BJ (cell line): ENCODE results near the gene SEMA3B. TPM values are rescaled to one million over a fixed set of nuclear protein-coding genes. Genes with fewer than 3 reads are reported as not detected.

Source experiments
- CTCF ChIA-PET: fragments of 350-600 bp; formaldehyde crosslinking; extraction: SDS; loops from one replicate; lab custom pipeline; 2021; ENCODE audit warnings: antibody characterized with exemption, inconsistent platforms; lab: Yijun Ruan, JAX
- POLR2A ChIA-PET: fragments of 300-600 bp; sonication (Branson Sonifier 250); formaldehyde crosslinking; extraction: SDS; loops from one replicate; lab custom pipeline; 2021; ENCODE audit warnings: antibody characterized with exemption; lab: Charles Lee
- DNase-seq: peaks from one replicate; pipeline ENCODE4 v3.0.0-alpha.2; 2011; ENCODE audit warnings: low read depth
- H3K27me3 ChIP-seq: 2 replicates; pipeline ENCODE4 v1.6.0; 2011; ENCODE audit warnings: low read length; ENCODE audit not compliant: control insufficient read depth, insufficient read depth
- H3K36me3 ChIP-seq: 2 replicates; pipeline ENCODE4 v1.5.1; 2011; ENCODE audit warnings: low read length; ENCODE audit not compliant: control insufficient read depth, insufficient read depth
- H3K4me3 ChIP-seq: 2 replicates; pipeline ENCODE4 v1.5.1; 2011; ENCODE audit warnings: low read depth, mild to moderate bottlenecking, control low read depth, low read length
- polyA plus RNA-seq: library from polyadenylated mRNA; depleted of rRNA; stranded (reverse); fragments of >200 nt; gene quantifications from 2 replicates; pipeline ENCODE4 v1.2.3, GENCODE V29; 2011
- TF ChIP-seq, protein P1 (sequence below): IDR thresholded peaks from 2 replicates; pipeline ENCODE4 v1.5.1; 2011; ENCODE audit warnings: low read depth, mild to moderate bottlenecking, control low read depth, inconsistent platforms, low read length, moderate library complexity; ENCODE audit not compliant: insufficient read depth

The SEMA3B gene
- polyA plus RNA-seq, 1 experiment: 59.0 TPM

DNA sequence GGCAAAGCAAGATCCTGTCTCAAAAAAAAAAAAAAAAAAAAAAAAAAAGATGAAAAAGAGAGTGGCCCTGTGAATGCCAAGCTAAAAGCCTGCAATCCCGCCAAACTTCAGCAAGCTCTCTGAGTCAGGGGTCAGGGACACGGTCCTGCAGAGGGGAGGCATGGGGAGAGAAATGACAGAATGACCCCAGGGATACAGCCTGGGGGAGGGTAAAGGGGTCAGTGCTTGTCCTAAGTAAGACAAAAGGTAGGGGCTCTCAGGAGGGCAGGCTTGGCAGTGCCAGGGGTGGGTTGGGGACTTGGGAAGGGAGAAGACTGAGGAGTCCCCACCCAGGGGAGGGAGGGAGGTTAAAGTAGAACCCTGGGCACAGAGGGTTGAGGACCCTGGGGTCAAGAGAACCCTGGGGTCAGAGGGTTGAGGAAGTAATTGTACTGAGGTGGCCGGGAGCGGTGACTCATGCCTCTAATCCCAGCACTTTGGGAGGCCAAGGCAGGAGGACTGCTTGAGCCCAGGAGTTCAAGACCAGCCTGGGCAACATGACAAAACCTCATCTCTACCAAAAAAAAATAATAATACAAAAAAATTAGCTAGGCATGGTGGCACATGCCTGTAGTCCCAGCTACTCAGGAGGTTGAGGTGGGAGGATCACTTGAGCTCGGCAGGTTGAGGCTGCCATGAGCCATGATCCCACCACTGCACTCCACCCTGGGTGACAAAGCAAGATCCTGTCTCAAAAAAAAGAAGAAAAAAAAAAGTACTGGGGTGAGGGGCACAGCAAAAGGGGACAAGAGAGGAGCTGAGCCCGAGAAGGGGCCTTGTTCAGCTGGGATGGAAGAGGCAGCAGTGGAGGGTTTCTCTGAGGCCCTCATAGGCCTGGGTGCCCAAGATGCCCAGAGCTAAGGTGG is 5.2 kb upstream of the SEMA3B start:
- Histone ChIP-seq H3K36me3 (peaks cover 4% of the 10 kb centered on the region; the same call in 1 of the 2 replicates), H3K4me3 (no peak overlapping the region), H3K27me3 (no peaks in the 10 kb centered on the region)
- no peak for DNase-seq
- POLR2A ChIA-PET: no interaction called here
- CTCF ChIA-PET: interaction anchor here (0.7 to 4.9 kb wide), 10 partner anchors 8 to 69 kb away, joined by 3 to 58 read pairs (median 6); partner anchors contain the start of gene SEMA3B
- TF ChIP-seq, protein P1, sequence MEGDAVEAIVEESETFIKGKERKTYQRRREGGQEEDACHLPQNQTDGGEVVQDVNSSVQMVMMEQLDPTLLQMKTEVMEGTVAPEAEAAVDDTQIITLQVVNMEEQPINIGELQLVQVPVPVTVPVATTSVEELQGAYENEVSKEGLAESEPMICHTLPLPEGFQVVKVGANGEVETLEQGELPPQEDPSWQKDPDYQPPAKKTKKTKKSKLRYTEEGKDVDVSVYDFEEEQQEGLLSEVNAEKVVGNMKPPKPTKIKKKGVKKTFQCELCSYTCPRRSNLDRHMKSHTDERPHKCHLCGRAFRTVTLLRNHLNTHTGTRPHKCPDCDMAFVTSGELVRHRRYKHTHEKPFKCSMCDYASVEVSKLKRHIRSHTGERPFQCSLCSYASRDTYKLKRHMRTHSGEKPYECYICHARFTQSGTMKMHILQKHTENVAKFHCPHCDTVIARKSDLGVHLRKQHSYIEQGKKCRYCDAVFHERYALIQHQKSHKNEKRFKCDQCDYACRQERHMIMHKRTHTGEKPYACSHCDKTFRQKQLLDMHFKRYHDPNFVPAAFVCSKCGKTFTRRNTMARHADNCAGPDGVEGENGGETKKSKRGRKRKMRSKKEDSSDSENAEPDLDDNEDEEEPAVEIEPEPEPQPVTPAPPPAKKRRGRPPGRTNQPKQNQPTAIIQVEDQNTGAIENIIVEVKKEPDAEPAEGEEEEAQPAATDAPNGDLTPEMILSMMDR: no peak

DNA sequence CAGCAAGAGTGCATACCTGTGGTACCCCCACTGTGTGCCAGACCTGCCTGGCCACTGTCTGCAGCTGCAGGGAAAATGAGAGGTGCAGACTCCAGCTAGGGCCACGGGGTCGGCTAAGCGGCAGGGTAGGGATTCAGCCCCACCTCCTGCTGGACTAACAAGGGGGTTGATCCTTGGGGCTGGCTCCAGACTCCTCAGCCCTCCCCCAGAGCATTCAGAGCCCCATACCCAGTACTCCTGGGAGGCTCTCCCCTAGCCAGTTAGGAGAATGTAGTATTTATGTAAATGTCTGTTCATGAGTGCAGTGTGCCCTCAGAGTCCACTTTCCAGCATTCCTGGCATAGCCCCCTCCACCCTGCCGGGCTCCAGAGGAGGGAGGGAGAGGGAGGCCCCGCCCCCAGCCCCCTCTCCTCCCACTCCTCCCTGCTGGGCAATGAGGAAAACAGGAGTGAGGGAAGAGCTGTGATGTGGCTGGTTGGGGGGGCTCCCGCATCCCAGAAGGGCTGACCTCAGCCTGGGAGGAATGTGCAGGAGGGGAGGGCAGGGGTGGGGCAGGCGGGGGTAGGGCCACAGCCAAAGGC is 4.5 kb upstream of the SEMA3B start:
- DNase-seq: peak; percentile 89
- Histone ChIP-seq H3K27me3 (no peaks in the 10 kb centered on the region), H3K4me3 (no peak overlapping the region), H3K36me3 (0 out of 2 replicates have a peak, but pooled peaks cover 1% of the 10 kb centered on the region)
- TF ChIP-seq, protein P1: no peak; the same call in 1 of the 2 replicates
- ChIA-PET POLR2A (interaction anchor here (0.5 to 1.1 kb wide), 8 partner anchors 13 to 322 kb away, joined by 3 to 15 read pairs (median 5); partner anchors contain the start of gene GNAI2), CTCF (interaction anchor here (0.7 to 3.1 kb wide), 10 partner anchors 8 to 81 kb away, joined by 3 to 17 read pairs (median 6); partner anchors contain the start of gene ZMYND10)

DNA sequence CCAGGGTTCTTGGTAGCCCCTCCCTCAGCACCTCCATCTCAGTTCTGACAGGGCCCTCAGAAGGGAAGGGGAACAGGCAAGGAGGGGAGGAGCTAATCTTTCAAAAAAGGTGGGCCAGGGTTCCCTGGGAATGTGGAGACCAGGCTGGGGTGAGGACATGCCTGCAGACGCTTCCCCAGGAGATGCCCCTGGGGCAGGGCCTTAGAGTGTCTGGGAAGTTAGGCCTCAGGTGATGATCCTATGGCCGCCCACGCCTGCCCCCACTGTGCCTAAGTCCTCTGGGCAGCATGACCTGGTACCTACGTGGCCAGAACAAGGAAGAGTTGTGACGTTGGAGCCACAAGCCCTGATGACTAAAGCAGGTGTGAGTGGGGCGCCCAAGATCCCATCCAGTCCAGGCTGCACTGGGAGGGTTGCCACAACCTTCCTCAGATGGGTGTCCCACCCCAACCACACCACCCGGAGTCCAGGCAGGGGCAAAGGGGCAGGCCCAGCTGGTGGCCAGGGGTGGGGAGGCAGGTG is 3.9 kb upstream of the SEMA3B start:
- TF ChIP-seq, protein P1: no peak
- ChIA-PET CTCF (interaction anchor here (0.8 to 3.1 kb wide), 9 partner anchors 9 to 80 kb away, joined by 3 to 17 read pairs (median 6); partner anchors contain the start of gene ZMYND10), POLR2A (interaction anchor here (0.5 to 1.1 kb wide), 7 partner anchors 13 to 321 kb away, joined by 3 to 7 read pairs (median 5); partner anchors contain the start of gene GNAI2)
- no peak for DNase-seq
- Histone ChIP-seq H3K4me3 (no peak overlapping the region), H3K36me3 (no peaks in the 10 kb centered on the region), H3K27me3 (no peaks in the 10 kb centered on the region)

DNA sequence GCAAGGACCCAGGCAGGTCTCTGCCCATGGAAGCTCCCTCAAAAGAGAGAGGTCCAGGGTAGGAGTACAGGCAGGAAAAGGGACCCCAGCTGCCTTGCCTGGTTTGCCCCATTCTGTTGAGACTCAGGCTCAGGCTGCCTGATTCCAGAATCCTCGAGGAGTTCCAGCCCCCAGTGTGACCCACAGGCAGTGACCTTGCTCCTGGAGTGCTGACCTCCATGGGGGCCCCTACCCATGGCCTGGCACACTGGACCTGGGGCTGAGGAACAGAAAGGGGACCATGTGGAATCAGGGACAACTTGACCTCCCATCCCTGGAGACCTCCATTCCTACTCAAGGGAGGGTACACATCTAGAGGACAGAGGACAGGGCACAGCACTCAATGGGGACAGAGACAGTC is 3.4 kb upstream of the SEMA3B start:
- no peak overlapping the region for H3K4me3 ChIP-seq
- POLR2A ChIA-PET: no interaction called here
- H3K27me3 ChIP-seq: no peaks in the 10 kb centered on the region
- TF ChIP-seq, protein P1: no peak
- CTCF ChIA-PET: interaction anchor here (1.4 to 3.1 kb wide), 7 partner anchors 10 to 80 kb away, joined by 3 to 23 read pairs (median 7); partner anchors contain the start of gene ZMYND10
- DNase-seq: no peak
- H3K36me3 ChIP-seq: no peaks in the 10 kb centered on the region; the same call in 1 of the 2 replicates
